Kidney epithelial cell (primary cell): ENCODE measurements around the gene B3GNT8. TPM values are rescaled to one million over a fixed set of nuclear protein-coding genes. Genes with fewer than 3 reads are reported as not detected.
"Not testable (repeated sequence)": the region's sequence is repeated elsewhere in the genome, so short reads cannot be mapped to it uniquely, and the experiment has no call there.

Experiments
- DNase-seq: peaks from one replicate; pipeline ENCODE4 v3.0.0-alpha.2; 2010; ENCODE audit warnings: low read depth
- H3K27me3 ChIP-seq: 2 replicates; pipeline ENCODE4 v1.6.0; 2011; ENCODE audit warnings: low read length; ENCODE audit not compliant: control insufficient read depth, insufficient read depth
- H3K36me3 ChIP-seq: 2 replicates; pipeline ENCODE4 v1.5.1; 2011; ENCODE audit warnings: low read length; ENCODE audit not compliant: control insufficient read depth, insufficient read depth
- H3K4me3 ChIP-seq: 2 replicates; pipeline ENCODE4 v1.5.1; 2011; ENCODE audit warnings: low read depth, mild to moderate bottlenecking, control low read depth, low read length
- total RNA-seq: library from RNA; depleted of rRNA; stranded (reverse); fragments of >200 nt; gene quantifications from 2 replicates; pipeline ENCODE4 v1.2.3, GENCODE V29; 2015
- TF ChIP-seq, protein P1 (sequence below): IDR thresholded peaks from 2 replicates; pipeline ENCODE4 v1.5.1; 2011; ENCODE audit warnings: mild to moderate bottlenecking, moderate library complexity, low read length, control low read depth, inconsistent platforms; ENCODE audit not compliant: insufficient read depth, poor library complexity, severe bottlenecking

Gene B3GNT8
- total RNA-seq, 1 donor from 2014 or later, result 1.2 TPM

DNA sequence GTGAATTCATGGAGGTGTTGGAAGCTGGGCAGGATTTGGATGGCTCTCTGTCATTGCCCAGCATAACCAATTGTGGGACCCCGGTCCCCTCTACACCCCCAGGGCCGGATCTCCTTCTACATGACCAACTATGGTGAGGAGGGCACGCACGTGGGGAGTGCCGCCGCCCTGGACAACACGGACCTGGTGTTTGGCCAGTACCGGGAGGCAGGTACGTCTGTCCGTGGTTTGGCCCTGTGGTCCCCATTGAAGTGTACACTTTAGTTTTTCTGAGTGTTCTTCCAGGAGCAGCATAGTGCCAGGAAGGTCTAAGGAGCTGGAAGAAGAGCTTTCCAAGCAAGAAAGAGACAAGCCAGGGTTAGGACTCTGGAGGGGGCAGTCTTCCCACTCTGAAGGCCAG, 13.2 kb downstream of the B3GNT8 start:
- Histone ChIP-seq H3K4me3 (no peak overlapping the region), H3K27me3 (no peaks in the 10 kb centered on the region), H3K36me3 (peaks cover 1% of the 10 kb centered on the region)
- TF ChIP-seq, protein P1, sequence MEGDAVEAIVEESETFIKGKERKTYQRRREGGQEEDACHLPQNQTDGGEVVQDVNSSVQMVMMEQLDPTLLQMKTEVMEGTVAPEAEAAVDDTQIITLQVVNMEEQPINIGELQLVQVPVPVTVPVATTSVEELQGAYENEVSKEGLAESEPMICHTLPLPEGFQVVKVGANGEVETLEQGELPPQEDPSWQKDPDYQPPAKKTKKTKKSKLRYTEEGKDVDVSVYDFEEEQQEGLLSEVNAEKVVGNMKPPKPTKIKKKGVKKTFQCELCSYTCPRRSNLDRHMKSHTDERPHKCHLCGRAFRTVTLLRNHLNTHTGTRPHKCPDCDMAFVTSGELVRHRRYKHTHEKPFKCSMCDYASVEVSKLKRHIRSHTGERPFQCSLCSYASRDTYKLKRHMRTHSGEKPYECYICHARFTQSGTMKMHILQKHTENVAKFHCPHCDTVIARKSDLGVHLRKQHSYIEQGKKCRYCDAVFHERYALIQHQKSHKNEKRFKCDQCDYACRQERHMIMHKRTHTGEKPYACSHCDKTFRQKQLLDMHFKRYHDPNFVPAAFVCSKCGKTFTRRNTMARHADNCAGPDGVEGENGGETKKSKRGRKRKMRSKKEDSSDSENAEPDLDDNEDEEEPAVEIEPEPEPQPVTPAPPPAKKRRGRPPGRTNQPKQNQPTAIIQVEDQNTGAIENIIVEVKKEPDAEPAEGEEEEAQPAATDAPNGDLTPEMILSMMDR, result no peak
- no peak for DNase-seq

DNA sequence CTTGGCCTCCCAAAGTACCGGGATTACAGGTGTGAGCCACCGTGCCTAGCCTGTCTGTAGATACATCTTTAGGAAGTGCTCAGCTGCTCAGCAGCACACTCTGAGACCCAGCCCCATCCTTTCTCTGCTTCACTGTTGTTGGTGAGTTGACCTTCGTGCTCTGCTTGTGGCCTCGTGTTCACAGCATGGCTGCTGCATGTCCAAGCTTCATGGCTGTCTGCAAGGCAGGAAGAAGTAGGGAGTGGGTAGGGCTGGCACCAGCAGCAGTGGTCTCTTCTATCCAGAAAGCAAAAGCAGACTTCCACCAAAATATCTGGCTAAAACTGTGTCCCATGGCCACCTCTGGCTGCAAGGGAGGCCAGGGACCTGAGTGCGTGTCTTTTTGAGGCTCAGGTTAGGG, 14.2 kb downstream of the B3GNT8 start:
- Histone ChIP-seq H3K36me3 (no peaks in the 10 kb centered on the region), H3K27me3 (no peaks in the 10 kb centered on the region), H3K4me3 (no peak overlapping the region)
- TF ChIP-seq, protein P1, result no peak
- no peak for DNase-seq

DNA sequence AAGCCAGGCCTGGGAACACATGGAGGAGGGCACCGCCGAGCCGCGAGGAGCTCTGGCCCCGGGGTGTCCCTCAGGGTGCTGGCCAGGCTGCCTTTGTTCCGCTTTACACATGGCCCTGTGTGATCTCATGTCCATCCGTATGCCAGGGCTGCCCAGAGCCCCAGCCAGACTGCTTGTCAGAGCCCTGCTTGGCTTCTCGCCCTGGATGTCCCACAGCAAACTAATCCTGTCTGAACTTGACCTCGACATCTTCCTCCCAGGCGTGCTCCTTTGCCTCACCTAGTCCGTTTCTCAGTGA, 15.3 kb downstream of the B3GNT8 start:
- H3K27me3 ChIP-seq, result no peaks in the 10 kb centered on the region
- no peaks in the 10 kb centered on the region for H3K36me3 ChIP-seq
- DNase-seq, result no peak
- TF ChIP-seq, protein P1, result no peak
- H3K4me3 ChIP-seq, result no peak overlapping the region

DNA sequence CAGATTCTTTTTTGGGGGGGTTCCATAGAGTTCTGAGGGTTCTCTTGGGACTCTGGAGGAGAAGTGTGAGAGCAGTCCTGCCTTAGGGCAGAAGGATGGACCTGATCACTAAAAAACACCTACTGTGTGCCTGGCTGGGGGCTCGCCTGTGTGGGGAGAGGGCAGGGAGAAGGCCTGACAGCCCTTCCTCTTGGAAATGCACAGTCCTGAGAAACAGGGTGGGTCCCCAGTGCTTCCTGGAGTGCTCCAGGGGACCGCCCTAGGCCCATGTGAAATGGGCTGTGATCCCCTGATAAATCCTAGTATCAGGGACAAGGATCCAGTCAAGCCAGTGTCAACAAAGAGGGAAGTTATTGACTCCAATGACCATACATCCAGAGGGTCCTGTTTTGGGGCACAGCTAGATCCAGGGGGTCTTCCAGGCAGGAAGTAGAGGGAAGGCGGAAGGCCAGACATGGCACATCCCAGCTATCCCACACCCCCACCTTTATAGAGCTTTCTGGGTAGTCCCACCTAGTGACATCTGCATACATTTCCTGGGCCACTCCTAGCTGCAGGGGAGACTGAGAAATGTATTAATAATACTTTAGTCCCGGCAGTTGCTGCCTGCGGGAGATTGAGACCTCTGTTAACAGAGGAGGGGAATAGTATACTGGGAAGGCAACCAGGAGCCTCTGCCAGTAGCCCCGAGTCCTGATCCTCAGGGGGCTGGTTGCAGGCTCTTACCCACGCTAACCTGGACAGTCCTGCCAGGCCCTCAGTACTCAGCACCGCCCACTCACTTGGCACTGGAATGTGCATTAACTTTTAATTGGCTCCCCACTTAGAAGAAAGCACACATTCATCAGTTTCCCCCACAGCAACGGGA, 15.8 kb downstream of the B3GNT8 start:
- H3K4me3 ChIP-seq, result no peak overlapping the region

DNA sequence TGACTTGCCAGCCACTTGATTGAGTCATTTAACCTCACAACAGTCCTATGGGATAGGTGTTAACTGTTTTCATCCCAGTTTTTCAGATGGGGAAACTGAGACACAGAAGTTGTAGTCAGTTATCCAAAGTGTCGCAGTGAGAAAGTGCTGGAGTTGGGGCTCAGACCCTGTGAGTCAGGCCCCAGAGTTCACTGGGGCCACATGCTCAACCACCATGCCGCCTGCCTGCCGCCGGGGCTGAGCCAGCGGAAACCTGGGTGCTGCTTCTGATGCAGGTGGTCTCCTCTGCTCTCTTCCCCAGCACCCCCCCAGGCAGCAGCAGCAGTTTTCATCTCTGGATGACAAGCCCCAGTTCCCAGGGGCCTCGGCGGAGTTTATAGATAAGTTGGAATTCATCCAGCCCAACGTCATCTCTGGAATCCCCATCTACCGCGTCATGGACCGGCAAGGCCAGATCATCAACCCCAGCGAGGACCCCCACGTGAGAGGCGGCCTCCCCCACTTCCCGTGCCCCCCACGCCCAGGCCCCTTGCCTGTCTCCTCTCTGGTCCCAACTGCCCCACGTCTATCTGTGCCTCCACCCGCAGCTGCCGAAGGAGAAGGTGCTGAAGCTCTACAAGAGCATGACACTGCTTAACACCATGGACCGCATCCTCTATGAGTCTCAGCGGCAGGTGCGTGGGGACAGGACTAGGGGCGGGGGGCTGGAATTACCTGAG, 16.7 kb downstream of the B3GNT8 start:
- DNase-seq, result no peak
- Histone ChIP-seq H3K27me3 (no peaks in the 10 kb centered on the region), H3K36me3 (no peaks in the 10 kb centered on the region), H3K4me3 (no peak overlapping the region)
- TF ChIP-seq, protein P1, result no peak

More for the DNA sequence above, 15.8 kb downstream of the B3GNT8 start:
- Histone ChIP-seq H3K27me3 (no peaks in the 10 kb centered on the region), H3K36me3 (no peaks in the 10 kb centered on the region)
- TF ChIP-seq, protein P1, result no peak
- DNase-seq, result no peak

DNA sequence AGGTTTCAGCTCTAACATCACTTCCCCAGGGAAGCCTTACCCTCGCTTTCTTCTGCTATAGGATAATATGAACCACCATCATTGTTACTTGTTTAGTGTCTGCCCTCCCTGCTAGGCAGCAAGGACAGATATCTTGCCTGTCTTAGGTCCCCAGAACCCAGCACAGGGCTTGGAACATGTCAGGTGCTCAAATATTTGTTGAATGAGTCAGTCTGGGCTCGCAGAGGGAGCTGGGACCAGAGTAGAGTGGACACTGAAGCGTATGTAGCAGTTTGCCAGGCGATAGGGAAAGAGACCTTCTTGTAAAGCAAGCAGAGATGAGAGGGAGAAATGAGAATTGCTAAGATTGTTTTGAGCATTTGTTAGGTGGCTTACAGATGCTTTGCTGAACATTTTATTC, 17.9 kb downstream of the B3GNT8 start:
- peak; percentile 56 for DNase-seq
- no peaks in the 10 kb centered on the region for H3K27me3 ChIP-seq
- H3K36me3 ChIP-seq, result no peaks in the 10 kb centered on the region
- H3K4me3 ChIP-seq, result no peak overlapping the region
- TF ChIP-seq, protein P1, result no peak

DNA sequence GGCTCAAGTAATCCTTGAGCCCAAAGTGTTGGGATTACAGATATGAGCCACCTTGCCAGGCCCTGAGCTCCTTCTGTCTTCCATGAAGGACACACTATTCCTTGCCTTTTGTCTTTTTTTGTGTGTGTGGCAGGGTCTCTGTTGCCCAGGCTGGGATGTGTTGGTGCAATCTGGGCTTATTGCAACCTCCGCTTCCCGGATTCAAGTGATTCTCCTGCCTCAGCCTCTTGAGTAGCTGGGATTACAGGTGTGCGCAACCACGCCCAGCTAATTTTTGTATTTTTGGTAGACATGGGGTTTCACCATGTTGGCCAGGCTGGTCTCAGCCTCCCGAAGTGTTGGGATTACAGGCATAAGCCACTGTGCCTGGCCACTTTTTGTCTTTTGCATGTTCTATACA, 18.3 kb downstream of the B3GNT8 start:
- not testable (repeated sequence) for H3K36me3 ChIP-seq, DNase-seq, H3K27me3 ChIP-seq, H3K4me3 ChIP-seq
